Stimulated activated CD4-positive, alpha-beta T cell treated with anti-CD3 and anti-CD28 coated beads, Interleukin-1b, Interleukin-23, amount 100 ng/mL, for 4 hours (primary cell): Measurements from ENCODE around the gene TMEM131L.
"Not testable (repeated sequence)": the region's sequence is repeated elsewhere in the genome, so short reads cannot be mapped to it uniquely, and the experiment has no call there.

Experiments used
- DNase-seq, 2 donors: peaks; one replicate each; pipeline ENCODE4 v3.0.0-alpha.2; 2020; ENCODE audit warnings: low read depth in 2 of 2

TMEM131L gene, protein sequence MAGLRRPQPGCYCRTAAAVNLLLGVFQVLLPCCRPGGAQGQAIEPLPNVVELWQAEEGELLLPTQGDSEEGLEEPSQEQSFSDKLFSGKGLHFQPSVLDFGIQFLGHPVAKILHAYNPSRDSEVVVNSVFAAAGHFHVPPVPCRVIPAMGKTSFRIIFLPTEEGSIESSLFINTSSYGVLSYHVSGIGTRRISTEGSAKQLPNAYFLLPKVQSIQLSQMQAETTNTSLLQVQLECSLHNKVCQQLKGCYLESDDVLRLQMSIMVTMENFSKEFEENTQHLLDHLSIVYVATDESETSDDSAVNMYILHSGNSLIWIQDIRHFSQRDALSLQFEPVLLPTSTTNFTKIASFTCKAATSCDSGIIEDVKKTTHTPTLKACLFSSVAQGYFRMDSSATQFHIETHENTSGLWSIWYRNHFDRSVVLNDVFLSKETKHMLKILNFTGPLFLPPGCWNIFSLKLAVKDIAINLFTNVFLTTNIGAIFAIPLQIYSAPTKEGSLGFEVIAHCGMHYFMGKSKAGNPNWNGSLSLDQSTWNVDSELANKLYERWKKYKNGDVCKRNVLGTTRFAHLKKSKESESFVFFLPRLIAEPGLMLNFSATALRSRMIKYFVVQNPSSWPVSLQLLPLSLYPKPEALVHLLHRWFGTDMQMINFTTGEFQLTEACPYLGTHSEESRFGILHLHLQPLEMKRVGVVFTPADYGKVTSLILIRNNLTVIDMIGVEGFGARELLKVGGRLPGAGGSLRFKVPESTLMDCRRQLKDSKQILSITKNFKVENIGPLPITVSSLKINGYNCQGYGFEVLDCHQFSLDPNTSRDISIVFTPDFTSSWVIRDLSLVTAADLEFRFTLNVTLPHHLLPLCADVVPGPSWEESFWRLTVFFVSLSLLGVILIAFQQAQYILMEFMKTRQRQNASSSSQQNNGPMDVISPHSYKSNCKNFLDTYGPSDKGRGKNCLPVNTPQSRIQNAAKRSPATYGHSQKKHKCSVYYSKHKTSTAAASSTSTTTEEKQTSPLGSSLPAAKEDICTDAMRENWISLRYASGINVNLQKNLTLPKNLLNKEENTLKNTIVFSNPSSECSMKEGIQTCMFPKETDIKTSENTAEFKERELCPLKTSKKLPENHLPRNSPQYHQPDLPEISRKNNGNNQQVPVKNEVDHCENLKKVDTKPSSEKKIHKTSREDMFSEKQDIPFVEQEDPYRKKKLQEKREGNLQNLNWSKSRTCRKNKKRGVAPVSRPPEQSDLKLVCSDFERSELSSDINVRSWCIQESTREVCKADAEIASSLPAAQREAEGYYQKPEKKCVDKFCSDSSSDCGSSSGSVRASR (N-terminal part only)

DNA sequence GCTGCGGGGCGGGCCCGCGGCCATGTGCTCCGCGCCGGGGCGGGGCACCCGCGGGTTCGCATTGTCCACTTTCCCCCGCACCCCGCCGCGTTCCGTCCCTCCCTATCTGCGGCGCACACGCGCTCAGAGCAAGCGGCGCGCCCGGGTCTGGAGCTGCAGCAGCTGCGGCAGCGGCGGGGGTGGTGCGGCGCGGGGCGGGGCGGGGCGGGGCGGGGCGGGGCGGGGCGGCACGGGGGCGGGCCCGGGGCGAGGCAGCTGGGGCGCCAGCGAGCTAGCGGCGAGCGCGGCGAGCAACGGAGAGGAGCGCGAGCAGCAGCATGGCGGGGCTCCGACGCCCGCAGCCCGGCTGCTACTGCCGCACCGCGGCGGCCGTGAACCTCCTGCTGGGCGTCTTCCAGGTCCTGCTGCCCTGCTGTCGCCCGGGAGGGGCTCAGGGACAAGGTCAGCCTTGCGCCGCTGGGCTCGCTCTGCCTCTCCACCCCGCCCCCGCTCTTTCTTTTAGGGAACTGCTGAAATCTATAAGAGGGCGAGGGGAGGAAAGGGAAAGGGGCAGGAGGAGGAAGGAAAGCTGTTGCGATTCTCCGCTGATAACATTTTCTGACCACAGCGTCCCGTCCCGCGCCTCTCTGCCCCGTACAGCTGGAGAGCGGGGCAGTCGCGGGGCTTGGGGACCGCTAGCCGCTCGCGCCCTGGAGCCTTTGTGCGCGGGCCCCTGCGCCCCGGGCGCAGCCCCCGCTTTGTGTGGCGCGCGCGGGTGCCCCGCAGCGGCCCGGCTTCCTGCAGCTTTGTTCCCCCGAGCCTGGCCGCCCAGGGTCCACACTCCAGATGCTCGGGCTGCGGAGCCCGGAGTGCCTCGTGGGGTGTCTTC is at the start of gene TMEM131L:
TSS of gene TMEM131L (plus strand) at position 280 of the 868 bp plus-strand sequence. CDS start at position 318, 38 bp downstream.
- peak; percentile 49 to 60 for DNase-seq

DNA sequence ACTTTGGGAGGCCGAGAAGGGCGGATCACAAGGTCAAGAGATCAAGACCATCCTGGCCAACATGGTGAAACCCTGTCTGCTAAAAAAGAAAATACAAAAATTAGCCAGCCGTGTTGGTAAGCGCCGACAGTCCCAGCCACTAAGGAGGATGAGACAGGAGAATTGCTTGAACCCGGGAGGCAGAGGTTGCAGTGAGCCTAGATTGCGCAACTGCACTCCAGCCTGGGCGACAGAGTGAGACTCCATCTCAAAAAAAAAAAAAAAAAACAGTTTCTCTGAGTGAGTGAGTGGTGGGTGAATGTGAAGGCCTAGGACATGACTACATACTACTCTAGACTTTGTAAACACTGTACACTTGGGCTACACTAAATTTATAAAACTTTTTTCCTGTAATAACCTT is 49.7 kb upstream of the TMEM131L start:
- DNase-seq = not testable (repeated sequence)

GRCh38 chr4:153418121-153418520 is 48.0 kb upstream of the TMEM131L start:
- DNase-seq = no peak

- DNase-seq = no peak
Measured at GRCh38 chr4:153418558-153418957, 47.6 kb upstream of the TMEM131L start.

DNA sequence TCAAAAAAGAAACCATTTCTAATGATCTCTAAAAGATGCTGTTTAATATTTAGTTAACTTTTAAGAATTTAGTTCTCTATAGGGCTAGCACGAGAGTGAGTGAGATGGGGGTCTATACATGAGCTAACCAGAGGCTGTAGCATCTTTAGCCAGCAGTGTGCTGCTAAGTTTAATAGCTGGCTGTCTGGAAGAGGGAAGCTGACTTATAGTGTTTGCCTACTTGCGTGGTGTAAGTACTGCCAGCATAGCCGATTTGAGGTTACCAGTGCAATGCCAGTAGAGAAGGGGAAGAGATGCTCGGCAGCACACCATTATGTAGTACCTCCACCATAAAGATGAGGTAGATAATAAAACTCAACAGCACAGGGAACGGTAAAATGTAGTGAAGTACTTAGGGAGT is 47.1 kb upstream of the TMEM131L start:
- no peak for DNase-seq

GRCh38 chr4:153419673-153420278 is 46.4 kb upstream of the TMEM131L start:
- no peak for DNase-seq

GRCh38 chr4:153420361-153420760 is 45.8 kb upstream of the TMEM131L start:
- DNase-seq = no peak

DNA sequence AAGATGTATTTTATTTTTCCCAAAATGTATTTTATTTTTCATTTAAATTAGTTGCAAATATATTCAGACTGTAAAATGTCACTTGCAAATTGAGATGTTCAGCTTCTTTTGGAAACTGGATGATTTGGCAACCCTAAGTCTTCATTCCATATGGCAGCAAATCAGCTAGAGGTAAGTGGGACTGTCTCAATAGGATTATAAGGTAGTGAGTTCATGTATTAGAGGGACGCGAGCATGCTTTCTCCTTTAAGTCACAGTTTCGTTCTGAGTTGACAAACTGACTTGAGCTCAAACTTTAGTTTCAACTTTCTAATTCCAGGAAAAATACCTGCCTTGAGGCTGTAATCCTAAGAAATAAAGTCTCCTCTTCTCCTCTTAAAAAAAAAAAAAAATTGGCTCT is 44.2 kb upstream of the TMEM131L start:
- DNase-seq = no peak

- no peak for DNase-seq
Measured at GRCh38 chr4:153426207-153426885, 39.8 kb upstream of the TMEM131L start.

DNA sequence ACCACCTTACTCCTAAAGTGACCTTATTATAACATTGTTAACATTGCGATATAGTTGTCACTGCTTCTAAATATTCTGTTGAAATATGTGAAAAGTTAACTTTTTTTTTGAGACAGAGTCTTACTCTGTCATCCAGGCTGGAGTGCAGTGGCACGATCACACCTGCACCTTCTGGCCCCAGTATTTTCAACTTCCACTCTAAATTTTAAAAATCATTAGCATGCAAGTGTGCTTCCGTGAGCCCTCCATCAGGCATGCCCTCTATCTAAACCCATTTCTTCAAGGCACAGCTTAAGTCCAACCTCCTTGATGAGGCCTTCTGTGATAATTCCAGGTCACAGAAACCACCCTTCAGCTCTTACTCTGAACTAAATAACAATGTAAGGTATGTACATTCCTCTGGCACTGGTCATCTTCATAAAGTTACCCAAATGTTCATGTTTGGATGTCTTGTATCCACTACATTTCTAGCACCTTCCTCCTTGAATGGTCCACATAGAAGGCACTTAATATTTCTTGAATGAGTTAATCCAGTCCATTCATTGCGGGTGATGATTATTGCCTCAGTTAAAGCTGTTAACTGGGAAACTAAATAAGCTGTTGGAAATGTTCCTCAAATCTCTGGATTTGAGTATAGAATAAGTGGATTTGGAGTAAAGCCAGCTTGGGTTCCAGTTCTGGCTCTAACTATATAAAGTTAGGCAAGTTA is 38.6 kb upstream of the TMEM131L start:
- no peak for DNase-seq

DNA sequence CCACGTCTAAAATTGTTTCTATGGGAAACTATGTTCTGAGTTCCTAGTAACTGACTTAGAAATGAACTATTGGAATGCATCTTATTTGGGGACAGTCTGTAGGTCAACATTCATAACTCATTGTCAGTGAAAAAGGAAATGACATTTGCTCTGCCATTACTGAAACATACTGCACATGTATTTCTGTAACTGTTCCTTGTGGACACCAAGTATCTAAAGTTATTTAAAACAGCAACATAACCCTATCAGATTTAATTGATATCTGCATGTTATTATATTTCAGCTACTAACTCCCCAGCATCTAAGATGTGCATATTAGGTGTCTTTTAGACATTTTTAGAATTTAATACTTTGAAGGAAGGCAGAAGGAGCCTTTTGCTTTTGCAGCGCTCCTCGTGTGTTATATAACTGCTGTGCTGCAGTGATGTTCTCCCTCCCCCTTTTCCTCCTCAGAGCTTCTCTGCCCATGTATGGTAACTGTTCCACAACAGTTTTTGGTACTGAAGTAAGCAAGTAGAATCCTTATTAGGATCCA is 37.2 kb upstream of the TMEM131L start:
- no peak for DNase-seq

- peak; percentile 27 to 48 for DNase-seq
Measured at GRCh38 chr4:153432965-153433753, 33.0 kb upstream of the TMEM131L start.

- no peak for DNase-seq
Measured at GRCh38 chr4:153433754-153434105, 32.4 kb upstream of the TMEM131L start.

- DNase-seq = no peak
Measured at GRCh38 chr4:153434190-153434589, 32.0 kb upstream of the TMEM131L start.

DNA sequence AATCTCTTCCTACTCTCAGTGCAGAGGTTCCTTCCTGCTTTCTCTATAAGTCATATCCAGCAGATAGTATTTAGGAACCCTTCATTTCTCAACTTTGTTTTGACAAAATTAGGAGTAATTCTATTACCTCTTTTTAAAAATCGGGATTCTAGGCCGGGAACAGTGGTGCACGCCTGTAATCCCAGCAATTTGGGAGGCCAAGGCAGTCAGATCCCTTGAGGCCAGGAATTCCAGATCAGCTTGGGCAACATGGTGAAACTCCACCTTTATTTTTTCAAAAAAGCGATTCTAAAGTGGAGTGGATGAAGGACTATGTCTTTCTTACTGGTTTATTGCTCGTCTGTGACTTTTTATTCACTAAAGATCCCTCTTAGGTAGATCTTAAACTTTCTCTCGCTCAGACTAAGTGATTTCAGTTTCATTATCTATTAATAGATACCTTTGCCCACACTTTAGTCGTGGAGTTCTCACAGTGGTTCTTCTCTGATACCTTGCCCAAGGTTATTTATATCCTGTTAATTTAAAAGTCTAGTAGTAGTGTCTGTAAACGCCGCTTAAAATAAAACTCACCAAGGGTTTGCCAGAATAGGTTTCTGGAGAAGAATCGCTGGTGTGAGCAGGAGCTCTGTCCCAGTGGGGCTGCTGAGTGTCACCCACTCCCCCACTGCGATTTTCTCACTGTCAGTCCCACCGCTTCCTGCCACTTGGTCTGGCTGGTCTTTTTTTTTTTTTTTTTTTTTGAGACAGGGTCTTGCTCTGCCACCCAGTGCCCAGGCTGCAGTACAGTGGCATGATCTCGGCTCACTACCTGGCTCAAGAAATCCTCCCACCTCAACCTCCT is 27.0 kb upstream of the TMEM131L start:
- DNase-seq = no peak

DNA sequence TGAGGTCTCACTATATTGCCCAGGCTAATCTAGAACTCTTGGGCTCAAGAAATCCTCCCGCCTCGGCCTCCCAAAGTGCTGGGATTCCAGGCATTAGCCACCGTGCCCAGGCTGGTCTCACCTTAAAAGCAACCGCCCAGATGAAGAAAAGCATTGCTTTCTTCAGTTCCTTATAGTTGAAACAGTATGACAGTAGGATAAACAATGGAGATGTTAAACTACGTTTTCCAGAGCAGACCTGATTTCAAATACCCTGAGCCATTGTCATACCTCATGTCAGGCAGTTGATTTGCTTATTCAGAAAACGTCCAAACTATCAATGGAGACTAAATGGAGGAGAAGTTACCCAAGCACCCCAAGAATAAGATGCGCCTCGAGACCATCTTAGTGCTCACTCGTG is 26.3 kb upstream of the TMEM131L start:
- DNase-seq = no peak

- no peak for DNase-seq
Measured at GRCh38 chr4:153440475-153440874, 25.7 kb upstream of the TMEM131L start.
